GM12878 (cell line): ENCODE data around the gene RASD1. TPM values are rescaled to one million over a fixed set of nuclear protein-coding genes. Genes with fewer than 3 reads are reported as not detected.

ENCODE experiments used
- ATAC-seq: fragments of 200-7000 bp; cut with Tn5 transposase; 3 replicates; pipeline ENCODE4 v1.9.1; 2020; ENCODE audit warnings: mild to moderate bottlenecking, moderate library complexity
- BruUV-seq: library from RNA; stranded (reverse); fragments of 400-500 nt; replicated peaks from 2 replicates; lab custom pipeline; 2021; lab: Mats Ljungman, UMichigan
- CTCF ChIA-PET: fragments of 300-600 bp; sonication (Branson Sonifier 250); formaldehyde crosslinking; extraction: SDS; loops from one replicate; lab custom pipeline; 2021; ENCODE audit warnings: inconsistent platforms; lab: Yijun Ruan, JAX
- POLR2A ChIA-PET: fragments of 350-600 bp; formaldehyde crosslinking; extraction: SDS; loops from one replicate; lab custom pipeline; 2021; ENCODE audit warnings: inconsistent platforms; lab: Charles Lee
- RAD21 ChIA-PET: fragments of 300-600 bp; sonication (Branson Sonifier 250); formaldehyde crosslinking; loops from one replicate; lab custom pipeline; 2023; ENCODE audit warnings: antibody characterized with exemption; ENCODE audit not compliant: unreplicated experiment; lab: Charles Lee
- SMC1A ChIA-PET: fragments of 300-600 bp; sonication (Branson Sonifier 250); formaldehyde crosslinking; loops from one replicate; lab custom pipeline; 2023; ENCODE audit not compliant: unreplicated experiment, uncharacterized antibody; lab: Charles Lee
- DNase-seq: peaks from one replicate; pipeline ENCODE4 v3.0.0-alpha.2; 2011; ENCODE audit warnings: low read depth, low spot score
- FAIRE-seq: peaks from 3 replicates; lab custom pipeline; 2011; peaks lifted over from hg19 to GRCh38; lab: Jason Lieb, UNC
- H2AFZ ChIP-seq: 2 replicates; pipeline ENCODE4 v1.6.0; 2011; ENCODE audit warnings: low read depth, low read length, control low read depth; ENCODE audit not compliant: control insufficient read depth
- H3K27ac ChIP-seq: 2 replicates; pipeline ENCODE4 v1.5.1; 2011; ENCODE audit warnings: control low read depth; ENCODE audit not compliant: control insufficient read depth, insufficient read depth
- H3K27me3 ChIP-seq, 2 experiments: replicated peaks in 1 of 2; 2 replicates each; pipeline versions ENCODE4 v1.6.0 to v1.6.1; 2011; ENCODE audit warnings: low read length in 1 of 2; ENCODE audit not compliant: control insufficient read depth in 2 of 2, insufficient read depth in 2 of 2
- H3K36me3 ChIP-seq, 2 experiments: 2 replicates each; pipeline ENCODE4 v1.5.1; 2011; ENCODE audit warnings: low read length in 1 of 2; ENCODE audit not compliant: control insufficient read depth in 2 of 2, insufficient read depth in 2 of 2
- H3K4me1 ChIP-seq: 2 replicates; pipeline ENCODE4 v1.6.1; 2011; ENCODE audit warnings: mild to moderate bottlenecking, low read length, moderate library complexity, mixed read lengths; ENCODE audit not compliant: control insufficient read depth, insufficient read depth
- H3K4me2 ChIP-seq: 2 replicates; pipeline ENCODE4 v1.6.0; 2011; ENCODE audit warnings: control low read depth; ENCODE audit not compliant: control insufficient read depth, insufficient read depth
- H3K4me3 ChIP-seq: fragments of 200-600 bp; sonication (generic); 2 replicates; pipeline ENCODE4 v1.5.1; 2016
- H3K79me2 ChIP-seq: 2 replicates; pipeline ENCODE4 v1.6.0; 2011; ENCODE audit warnings: low read length; ENCODE audit not compliant: control insufficient read depth, insufficient read depth
- H3K9ac ChIP-seq: 2 replicates; pipeline ENCODE4 v1.8.0; 2011; ENCODE audit warnings: low read length, control low read depth, mixed read lengths; ENCODE audit not compliant: control insufficient read depth, insufficient read depth
- H3K9me3 ChIP-seq: replicated peaks from 3 replicates; pipeline ENCODE4 v1.5.1; 2011; ENCODE audit warnings: mild to moderate bottlenecking, low read length; ENCODE audit not compliant: control insufficient read depth, insufficient read depth
- H4K20me1 ChIP-seq: 2 replicates; pipeline ENCODE4 v1.6.0; 2011; ENCODE audit not compliant: control insufficient read depth, insufficient read depth
- CEBPZ ChIP-seq: fragments of 150-350 bp; IDR thresholded peaks from 2 replicates; pipeline ENCODE4 v1.6.1; 2016; ENCODE audit warnings: low read depth, low read length
- GABPA ChIP-seq: IDR thresholded peaks from 2 replicates; pipeline ENCODE4 v1.6.1; 2014; ENCODE audit warnings: antibody characterized with exemption, low read depth, mild to moderate bottlenecking, inconsistent platforms
- KLF5 ChIP-seq: fragments of 450-650 bp; IDR thresholded peaks from 2 replicates; pipeline ENCODE4 v1.6.1; 2014; ENCODE audit warnings: mild to moderate bottlenecking; ENCODE audit not compliant: partially characterized antibody
- PBX3 ChIP-seq: IDR thresholded peaks from 2 replicates; pipeline ENCODE4 v1.6.1; 2011; ENCODE audit warnings: mild to moderate bottlenecking, low read depth, low read length, moderate library complexity; ENCODE audit not compliant: insufficient replicate concordance
- POLR2AphosphoS5 ChIP-seq: IDR thresholded peaks from 2 replicates; pipeline ENCODE4 v1.6.1; 2011; ENCODE audit warnings: mild to moderate bottlenecking, low read length, inconsistent platforms
- RELA ChIP-seq: fragments of 450-650 bp; IDR thresholded peaks from 2 replicates; pipeline ENCODE4 v1.8.0; 2014; ENCODE audit warnings: borderline replicate concordance; ENCODE audit not compliant: partially characterized antibody
- REST ChIP-seq: IDR thresholded peaks from 2 replicates; pipeline ENCODE4 v1.6.1; 2012; ENCODE audit warnings: mild to moderate bottlenecking, low read depth, low read length
- SMARCA5 ChIP-seq: fragments of 450-650 bp; IDR thresholded peaks from 2 replicates; pipeline ENCODE4 v1.6.1; 2017; ENCODE audit warnings: mild to moderate bottlenecking
- TCF7 ChIP-seq: IDR thresholded peaks from 2 replicates; pipeline ENCODE4 v1.6.1; 2014; ENCODE audit warnings: antibody characterized with exemption, borderline replicate concordance
- YY1 ChIP-seq: IDR thresholded peaks from 2 replicates; pipeline ENCODE4 v1.6.1; 2011; ENCODE audit warnings: low read depth, mild to moderate bottlenecking, low read length
- ZBED1 ChIP-seq: IDR thresholded peaks from 2 replicates; pipeline ENCODE4 v1.6.1; 2016; ENCODE audit warnings: borderline replicate concordance
- WGBS: methylation state at CpG from one replicate; pipeline ENCODE4 v1.1.6; 2016; ENCODE audit warnings: low lambda C conversion rate; ENCODE audit not compliant: insufficient replicate concordance, insufficient coverage; ENCODE audit errors: missing lambda C conversion rate; 5-methylcytosine and 5-hydroxymethylcytosine counted together
- in situ Hi-C: fragments of 300-500 bp; cut with MboI; formaldehyde crosslinking; loops from 9 replicates; pipeline ENCODE4 v1.14.3; 2018; ENCODE audit warnings: mixed read lengths
- intact Hi-C: fragments of 100-400 bp; cut with micrococcal nuclease; formaldehyde crosslinking; loops from one replicate; pipeline ENCODE4 v1.14.2; 2022; ENCODE audit not compliant: unreplicated experiment
- polyA plus RNA-seq, 11 experiments: library from polyadenylated mRNA; depleted of rRNA in 4 of 11; unstranded in 6 of 11; stranded (reverse) in 5 of 11; fragments of >200 nt; fragmentation: Nextera tagmentation in 4 of 11; fragmentation: Illumina TruSeq in 1 of 11; extraction: Ambion mirVana in 4 of 11; extraction: Trizol in 1 of 11; gene quantifications; 1 replicate in 1 of 11; 2 replicates in 10 of 11; pipeline versions ENCODE4 v1.2.1 to v1.2.3, GENCODE V29; 2011 to 2016; ENCODE audit warnings: inconsistent platforms in 2 of 11, missing spikeins in 2 of 11, low read depth in 1 of 11
- total RNA-seq, 4 experiments: library from RNA; depleted of rRNA in 3 of 4; stranded (reverse); fragments of >200 nt in 3 of 4; fragmentation: Illumina TruSeq in 1 of 4; extraction: Trizol in 1 of 4; gene quantifications; 2 replicates each; pipeline versions ENCODE4 v1.2.1 to v1.2.3, GENCODE V29; 2013 to 2021

RASD1 gene
- total and polyA plus RNA-seq, 10 of the 15 experiments (the other 5 are each of a cell fraction or from before 2014, with no cell fraction given), result 0.14 to 0.33 TPM; not detected in 8

GRCh38 chr17:17467720-17468119, 28.5 kb downstream of the RASD1 start (continued):
- TF ChIP-seq RELA, result no peak
- TF ChIP-seq TCF7, result no peak
- TF ChIP-seq SMARCA5, result no peak
- TF ChIP-seq, all 136 proteins: peak for 0

- CTCF ChIA-PET, result interaction anchor here (0.6 to 0.7 kb wide), 3 partner anchors 70 to 1027 kb away, joined by 3 to 4 read pairs (median 3); no protein-coding TSS in a partner anchor
- in situ Hi-C loops, result no loop called here
- TF ChIP-seq KLF5, result no peak
- TF ChIP-seq CEBPZ, result no peak
- TF ChIP-seq POLR2AphosphoS5, result no peak
- no peak for TF ChIP-seq PBX3
- no peak for TF ChIP-seq YY1
- no peak for TF ChIP-seq ZBED1
- no peak for TF ChIP-seq GABPA
- TF ChIP-seq REST, result no peak
Observed at GRCh38 chr17:17467016-17467415, 29.2 kb downstream of the RASD1 start.

More at GRCh38 chr17:17467016-17467415, 29.2 kb downstream of the RASD1 start:
- no peak overlapping the region for H3K4me2 ChIP-seq
- no peak overlapping the region for H3K9ac ChIP-seq
- intact Hi-C loops, result no loop called here
- ChIA-PET SMC1A (interaction anchor here (0.6 kb wide), 1 partner anchor 333 kb away, joined by 3 read pairs; no protein-coding TSS in a partner anchor), RAD21 (no interaction called here), POLR2A (no interaction called here)
- no peak overlapping the region for H3K27ac ChIP-seq
- 31% methylated on average over 5 of the region's 5 CpGs for WGBS
- FAIRE-seq (no peak), DNase-seq (no peak), ATAC-seq (no peak)
- H3K79me2 ChIP-seq, result no peaks in the 10 kb centered on the region
- BruUV-seq, result no TSS peak
- no peaks in the 10 kb centered on the region for H3K36me3 ChIP-seq
- H4K20me1 ChIP-seq, result no peaks in the 10 kb centered on the region
- H3K4me1 ChIP-seq, result no peaks in the 10 kb centered on the region
- H3K4me3 ChIP-seq, result no peak overlapping the region
- H3K9me3 ChIP-seq, result no peaks in the 10 kb centered on the region; the same call in 2 of the 3 replicates
- H2AFZ ChIP-seq, result no peak overlapping the region
- peaks cover 0 to 3% of the 10 kb centered on the region in 2 experiments; a peak in 1 of 4 replicates for H3K27me3 ChIP-seq
